Measurements from ENCODE around the gene ZYG11B. TPM values are rescaled to one million over a fixed set of nuclear protein-coding genes. Genes with fewer than 3 reads are reported as not detected.
"Not testable (repeated sequence)": the region's sequence is repeated elsewhere in the genome, so short reads cannot be mapped to it uniquely, and the experiment has no call there.

ZYG11B gene
- total and polyA plus RNA-seq, 3 experiments from 2014 or later: 11.2 to 11.9 (median 11.5) TPM

DNA sequence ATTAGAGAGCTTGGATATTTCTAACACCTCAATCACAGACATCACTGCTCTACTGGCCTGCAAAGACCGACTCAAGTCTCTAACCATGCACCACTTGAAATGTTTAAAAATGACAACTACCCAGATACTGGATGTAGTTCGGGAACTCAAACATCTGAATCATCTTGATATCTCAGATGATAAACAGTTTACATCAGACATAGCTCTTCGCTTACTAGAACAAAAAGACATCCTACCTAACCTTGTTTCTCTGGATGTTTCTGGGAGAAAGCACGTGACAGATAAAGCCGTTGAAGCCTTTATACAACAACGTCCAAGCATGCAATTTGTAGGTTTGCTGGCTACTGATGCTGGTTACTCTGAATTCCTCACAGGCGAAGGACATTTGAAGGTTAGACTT, 45.1 kb downstream of the ZYG11B start:
- Histone ChIP-seq H3K4me1 (ENCODE audit: insufficient read depth, low read length) (no peaks in the 10 kb centered on the region), H3K4me3 (ENCODE audit: low read length) (no peak overlapping the region), H3K27me3 (ENCODE audit: insufficient read depth, low read length, poor library complexity, severe bottlenecking) (no peaks in the 10 kb centered on the region), H3K9me3 (ENCODE audit: low read length) (no peaks in the 10 kb centered on the region), H3K27ac (ENCODE audit: low read depth, low read length) (no peak overlapping the region), H3K36me3 (ENCODE audit: insufficient read depth, low read length) (no peaks in the 10 kb centered on the region)
- CTCF ChIA-PET: no interaction called here
- no peak for DNase-seq
- Mint-ChIP-seq H3K36me3 (peaks cover 19 to 36% (median 26%) of the 10 kb centered on the region in 3 donors), H3K9me3 (no peaks in the 10 kb centered on the region), H3K4me1 (peaks cover 2 to 18% (median 17%) of the 10 kb centered on the region in 3 donors), H3K27ac (no peak overlapping the region), H3K4me3 (no peak overlapping the region), H3K27me3 (no peaks in the 10 kb centered on the region)
- POLR2A ChIA-PET: no interaction called here

DNA sequence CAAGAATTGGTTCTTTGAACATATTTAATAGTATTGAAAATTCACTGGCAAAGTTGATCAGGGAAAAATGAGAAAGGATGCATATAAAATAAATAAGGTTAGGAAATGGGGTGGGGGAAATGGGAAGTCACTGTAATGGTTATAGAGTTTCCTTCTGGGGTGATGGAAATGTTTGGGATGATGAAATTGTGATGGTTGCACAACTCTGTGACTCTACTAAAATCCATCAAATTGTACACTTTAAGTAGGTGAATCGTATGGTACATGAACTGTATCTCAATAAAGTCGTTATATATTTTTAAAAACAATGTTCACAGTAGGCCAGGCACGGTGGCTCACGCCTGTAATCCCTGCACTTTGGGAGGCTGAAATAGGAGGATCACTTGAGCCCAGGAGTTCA, 59.9 kb downstream of the ZYG11B start:
- H3K27ac Mint-ChIP-seq: peak overlapping the region in 1 of 8 donors; percentile 38

DNA sequence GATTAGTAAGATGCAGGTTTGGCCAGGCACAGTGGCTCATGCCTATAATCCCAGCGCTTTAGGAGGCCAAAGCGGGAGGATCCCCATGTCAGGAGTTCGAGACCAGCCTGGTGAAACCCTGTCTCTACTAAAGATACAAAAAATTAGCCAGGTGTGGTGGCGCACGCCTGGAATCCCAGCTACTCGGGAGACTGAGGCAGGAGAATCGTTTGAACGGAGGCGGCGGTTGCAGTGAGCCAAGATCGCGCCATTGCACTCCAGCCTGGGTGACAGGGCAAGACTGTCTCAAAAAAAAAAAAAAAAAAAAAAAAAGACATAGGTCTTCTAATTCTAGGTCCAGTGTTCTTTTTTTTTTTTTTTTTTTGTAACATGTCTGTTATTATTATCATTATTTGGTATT, 64.2 kb downstream of the ZYG11B start:
- H3K9me3 ChIP-seq (ENCODE audit: low read length); H3K27me3 ChIP-seq (ENCODE audit: insufficient read depth, low read length, poor library complexity, severe bottlenecking); H3K9me3 Mint-ChIP-seq; H3K27ac Mint-ChIP-seq; H3K4me1 ChIP-seq (ENCODE audit: insufficient read depth, low read length); H3K4me3 ChIP-seq (ENCODE audit: low read length); H3K4me1 Mint-ChIP-seq; H3K27ac ChIP-seq (ENCODE audit: low read depth, low read length); H3K4me3 Mint-ChIP-seq; CTCF ChIA-PET; DNase-seq; H3K27me3 Mint-ChIP-seq: not testable (repeated sequence)
- POLR2A ChIA-PET: interaction anchor here (0.6 kb wide), 2 partner anchors 29 to 189 kb away, joined by 3 to 6 read pairs; no protein-coding TSS in a partner anchor
- peaks cover 4 to 68% (median 21%) of the 10 kb centered on the region in 3 donors for H3K36me3 Mint-ChIP-seq
- peaks cover 13% of the 10 kb centered on the region for H3K36me3 ChIP-seq (ENCODE audit: insufficient read depth, low read length)

More for the DNA sequence above, 59.9 kb downstream of the ZYG11B start:
- peaks cover 13% of the 10 kb centered on the region for H3K36me3 ChIP-seq (ENCODE audit: insufficient read depth, low read length)
- H3K4me1 ChIP-seq (ENCODE audit: insufficient read depth, low read length): no peaks in the 10 kb centered on the region
- H3K4me1 Mint-ChIP-seq: peaks cover 0 to 1% (median 0%) of the 10 kb centered on the region in 3 donors
- H3K4me3 ChIP-seq (ENCODE audit: low read length): no peak overlapping the region
- no peak overlapping the region for H3K27ac ChIP-seq (ENCODE audit: low read depth, low read length)
- no peak overlapping the region for H3K4me3 Mint-ChIP-seq
- H3K9me3 Mint-ChIP-seq: no peaks in the 10 kb centered on the region
- no peak for DNase-seq
- ChIA-PET POLR2A (no interaction called here), CTCF (no interaction called here)
- no peaks in the 10 kb centered on the region for H3K9me3 ChIP-seq (ENCODE audit: low read length)
- H3K27me3 ChIP-seq (ENCODE audit: insufficient read depth, low read length, poor library complexity, severe bottlenecking): no peaks in the 10 kb centered on the region
- H3K36me3 Mint-ChIP-seq: peaks cover 7 to 67% (median 28%) of the 10 kb centered on the region in 3 donors
- H3K27me3 Mint-ChIP-seq: no peaks in the 10 kb centered on the region

DNA sequence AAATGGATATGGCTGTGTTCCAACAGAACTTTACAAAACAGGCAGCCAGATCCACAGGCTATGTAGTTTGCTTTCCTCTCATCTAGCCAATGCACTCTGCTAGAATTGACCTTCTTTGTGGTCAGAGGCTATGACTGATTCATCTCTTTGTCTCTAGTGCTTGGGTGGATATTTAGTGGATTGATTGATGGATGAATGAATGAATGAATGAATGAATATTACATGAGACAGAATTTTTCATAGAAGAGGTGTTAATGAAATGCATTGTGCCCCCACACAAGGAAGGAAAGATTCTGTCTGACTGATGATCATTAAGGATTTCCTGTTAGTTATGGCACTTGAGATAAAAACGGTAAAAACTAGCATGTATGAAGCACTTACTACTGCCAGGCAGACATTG, 65.8 kb downstream of the ZYG11B start:
- Mint-ChIP-seq H3K27ac (peak overlapping the region in 1 of 8 donors; percentile 32), H3K27me3 (no peaks in the 10 kb centered on the region), H3K4me1 (peaks cover 0 to 1% (median 0%) of the 10 kb centered on the region in 3 donors), H3K36me3 (peaks cover 0 to 65% (median 16%) of the 10 kb centered on the region in 3 donors), H3K9me3 (no peaks in the 10 kb centered on the region), H3K4me3 (no peak overlapping the region)
- no peak for DNase-seq
- Histone ChIP-seq H3K9me3 (ENCODE audit: low read length) (no peaks in the 10 kb centered on the region), H3K4me1 (ENCODE audit: insufficient read depth, low read length) (no peaks in the 10 kb centered on the region), H3K27ac (ENCODE audit: low read depth, low read length) (no peak overlapping the region), H3K36me3 (ENCODE audit: insufficient read depth, low read length) (peaks cover 14% of the 10 kb centered on the region), H3K27me3 (ENCODE audit: insufficient read depth, low read length, poor library complexity, severe bottlenecking) (no peaks in the 10 kb centered on the region), H3K4me3 (ENCODE audit: low read length) (no peak overlapping the region)
- POLR2A ChIA-PET: no interaction called here
- CTCF ChIA-PET: no interaction called here

DNA sequence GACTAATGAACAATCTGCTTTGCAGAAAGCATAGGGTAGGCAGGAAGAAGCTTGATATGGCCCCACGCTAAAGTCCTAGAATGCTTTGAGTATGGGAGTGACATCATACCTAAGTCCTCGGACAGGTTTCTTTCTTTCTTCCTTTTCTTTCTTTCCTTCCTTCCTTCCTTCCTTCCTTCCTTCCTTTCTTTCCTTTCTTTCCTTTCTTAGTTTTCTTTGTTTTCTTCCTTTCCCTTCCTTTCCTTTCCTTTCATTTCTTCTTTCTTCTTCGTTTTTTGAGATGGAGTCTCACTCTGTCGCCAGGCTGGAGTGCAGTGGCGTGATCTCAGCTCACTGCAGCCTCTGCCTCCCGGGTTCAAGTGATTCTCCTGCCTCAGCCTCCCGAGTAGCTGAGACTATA, 67.5 kb downstream of the ZYG11B start:
- H3K4me1 ChIP-seq (ENCODE audit: insufficient read depth, low read length); POLR2A ChIA-PET; DNase-seq; H3K9me3 ChIP-seq (ENCODE audit: low read length); H3K4me3 Mint-ChIP-seq; H3K4me3 ChIP-seq (ENCODE audit: low read length); H3K27me3 Mint-ChIP-seq; CTCF ChIA-PET; H3K4me1 Mint-ChIP-seq; H3K27ac ChIP-seq (ENCODE audit: low read depth, low read length); H3K27me3 ChIP-seq (ENCODE audit: insufficient read depth, low read length, poor library complexity, severe bottlenecking); H3K9me3 Mint-ChIP-seq: not testable (repeated sequence)
- H3K36me3 ChIP-seq (ENCODE audit: insufficient read depth, low read length): peaks cover 14% of the 10 kb centered on the region
- Mint-ChIP-seq H3K27ac (peak overlapping the region in 2 of 8 donors; percentile 88 to 94), H3K36me3 (peaks cover 0 to 53% (median 14%) of the 10 kb centered on the region in 3 donors)

DNA sequence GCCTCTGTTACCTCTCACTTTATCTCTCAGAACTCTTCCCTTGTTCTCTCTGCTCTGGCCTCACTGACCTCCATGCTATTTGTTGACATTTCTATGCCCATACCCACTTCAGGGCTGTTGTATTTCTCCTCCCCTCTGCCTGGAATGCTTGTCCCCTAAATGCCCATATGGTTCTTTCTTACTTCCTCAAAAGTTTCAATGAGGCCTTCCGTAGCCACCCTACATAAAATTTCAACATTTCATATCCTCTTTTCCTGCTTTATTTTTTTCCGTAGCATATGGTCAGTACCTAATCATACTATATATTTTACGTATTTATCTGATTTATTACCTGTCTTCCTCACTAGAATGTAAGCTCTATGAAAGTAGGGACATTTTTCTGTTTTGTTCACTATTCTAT, 69.2 kb downstream of the ZYG11B start:
- POLR2A ChIA-PET: no interaction called here
- CTCF ChIA-PET: no interaction called here
- no peak for DNase-seq

DNA sequence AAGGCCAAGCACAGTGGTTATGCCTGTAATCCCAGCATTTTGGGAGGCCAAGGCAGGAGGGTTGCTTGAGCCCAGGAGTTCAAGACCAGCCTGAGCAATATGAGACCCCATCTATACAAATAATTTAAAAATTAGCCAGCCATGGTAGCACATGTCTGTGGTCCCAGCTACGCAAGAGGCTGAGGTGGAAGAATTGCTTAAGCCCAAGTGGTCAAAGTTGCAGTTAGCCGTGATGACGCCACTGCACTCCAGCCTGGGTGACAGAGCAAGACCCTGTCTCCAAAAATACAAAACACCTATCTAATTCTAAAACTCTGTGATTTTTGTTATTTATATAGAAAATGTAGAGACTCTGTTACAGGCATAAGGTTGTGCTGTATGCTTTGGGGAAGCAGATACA, 72.1 kb downstream of the ZYG11B start:
- H3K9me3 Mint-ChIP-seq: no peaks in the 10 kb centered on the region
- Histone ChIP-seq H3K4me3 (ENCODE audit: low read length) (no peak overlapping the region), H3K36me3 (ENCODE audit: insufficient read depth, low read length) (peaks cover 10% of the 10 kb centered on the region), H3K27ac (ENCODE audit: low read depth, low read length) (no peak overlapping the region), H3K4me1 (ENCODE audit: insufficient read depth, low read length) (no peaks in the 10 kb centered on the region), H3K27me3 (ENCODE audit: insufficient read depth, low read length, poor library complexity, severe bottlenecking) (no peaks in the 10 kb centered on the region), H3K9me3 (ENCODE audit: low read length) (no peaks in the 10 kb centered on the region)
- no peak overlapping the region for H3K27ac Mint-ChIP-seq
- H3K36me3 Mint-ChIP-seq: peaks cover 0 to 39% (median 6%) of the 10 kb centered on the region in 3 donors
- DNase-seq: no peak
- H3K4me3 Mint-ChIP-seq: no peak overlapping the region
- H3K27me3 Mint-ChIP-seq: no peaks in the 10 kb centered on the region
- POLR2A ChIA-PET: no interaction called here
- H3K4me1 Mint-ChIP-seq: no peaks in the 10 kb centered on the region
- CTCF ChIA-PET: no interaction called here

More for the DNA sequence above, 69.2 kb downstream of the ZYG11B start:
- Mint-ChIP-seq H3K27me3 (no peaks in the 10 kb centered on the region), H3K4me3 (no peak overlapping the region), H3K9me3 (no peaks in the 10 kb centered on the region), H3K4me1 (no peaks in the 10 kb centered on the region), H3K36me3 (peaks cover 0 to 42% (median 11%) of the 10 kb centered on the region in 3 donors), H3K27ac (peak overlapping the region in 1 of 8 donors; percentile 29)
- H3K9me3 ChIP-seq (ENCODE audit: low read length): no peaks in the 10 kb centered on the region
- H3K36me3 ChIP-seq (ENCODE audit: insufficient read depth, low read length): peaks cover 14% of the 10 kb centered on the region
- H3K27me3 ChIP-seq (ENCODE audit: insufficient read depth, low read length, poor library complexity, severe bottlenecking): no peaks in the 10 kb centered on the region
- H3K4me1 ChIP-seq (ENCODE audit: insufficient read depth, low read length): no peaks in the 10 kb centered on the region
- H3K4me3 ChIP-seq (ENCODE audit: low read length): no peak overlapping the region
- no peak overlapping the region for H3K27ac ChIP-seq (ENCODE audit: low read depth, low read length)

DNA sequence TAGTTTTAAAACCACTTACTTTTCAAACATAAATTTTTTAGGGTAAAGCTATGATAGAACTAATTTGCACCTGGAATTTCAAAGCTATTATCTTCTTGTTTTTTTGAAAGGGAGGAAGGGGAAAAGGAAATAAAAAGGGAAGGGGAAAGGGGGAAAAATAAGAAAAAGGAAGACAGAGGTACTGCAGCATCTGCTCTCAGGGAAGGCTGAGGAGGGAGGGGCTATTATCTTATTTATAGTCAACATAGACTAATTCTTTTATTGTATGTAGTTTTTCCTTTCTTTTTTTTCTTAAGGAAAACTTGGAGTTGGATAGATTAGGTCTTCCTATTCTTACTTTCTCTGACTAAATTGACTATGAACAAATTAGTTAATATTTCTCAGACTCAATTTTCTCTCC, 74.8 kb downstream of the ZYG11B start:
- POLR2A ChIA-PET: no interaction called here
- no peaks in the 10 kb centered on the region for H3K9me3 Mint-ChIP-seq
- CTCF ChIA-PET: no interaction called here

DNA sequence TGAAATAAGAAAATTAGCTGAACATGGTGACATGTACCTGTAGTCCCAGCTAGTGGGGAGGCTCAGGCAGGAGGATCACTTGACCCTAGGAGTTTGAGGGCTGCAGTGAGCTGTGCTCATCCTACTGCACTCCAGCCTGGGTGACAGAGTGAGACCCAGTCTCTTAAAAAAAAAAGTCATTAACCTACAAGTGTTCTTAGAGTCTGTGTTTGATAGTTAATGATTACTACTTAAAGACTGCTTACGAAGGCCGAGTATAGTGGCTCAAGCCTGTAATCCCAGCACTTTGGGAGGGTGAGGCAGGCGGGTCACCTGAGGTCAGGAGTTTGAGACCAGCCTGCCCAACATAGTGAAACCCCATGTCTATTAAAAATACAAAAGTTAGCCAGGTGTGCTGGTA, 77.8 kb downstream of the ZYG11B start:
- Mint-ChIP-seq H3K36me3 (peaks cover 0 to 28% (median 5%) of the 10 kb centered on the region in 3 donors), H3K27ac (peak overlapping the region in 1 of 8 donors; percentile 6)
- H3K4me1 Mint-ChIP-seq; H3K36me3 ChIP-seq (ENCODE audit: insufficient read depth, low read length); H3K4me3 ChIP-seq (ENCODE audit: low read length); H3K9me3 ChIP-seq (ENCODE audit: low read length); CTCF ChIA-PET; H3K4me1 ChIP-seq (ENCODE audit: insufficient read depth, low read length); H3K27me3 ChIP-seq (ENCODE audit: insufficient read depth, low read length, poor library complexity, severe bottlenecking); H3K9me3 Mint-ChIP-seq; H3K4me3 Mint-ChIP-seq; H3K27ac ChIP-seq (ENCODE audit: low read depth, low read length); H3K27me3 Mint-ChIP-seq; DNase-seq; POLR2A ChIA-PET: not testable (repeated sequence)

More for the DNA sequence above, 74.8 kb downstream of the ZYG11B start:
- Histone ChIP-seq H3K9me3 (ENCODE audit: low read length) (no peaks in the 10 kb centered on the region), H3K4me1 (ENCODE audit: insufficient read depth, low read length) (no peaks in the 10 kb centered on the region), H3K4me3 (ENCODE audit: low read length) (no peak overlapping the region), H3K27me3 (ENCODE audit: insufficient read depth, low read length, poor library complexity, severe bottlenecking) (no peaks in the 10 kb centered on the region), H3K27ac (ENCODE audit: low read depth, low read length) (no peak overlapping the region), H3K36me3 (ENCODE audit: insufficient read depth, low read length) (peaks cover 5% of the 10 kb centered on the region)
- Mint-ChIP-seq H3K4me3 (no peak overlapping the region), H3K4me1 (no peaks in the 10 kb centered on the region), H3K27ac (peak overlapping the region in 3 of 8 donors; percentile 15 to 75 (median 40)), H3K27me3 (no peaks in the 10 kb centered on the region), H3K36me3 (peaks cover 0 to 32% (median 5%) of the 10 kb centered on the region in 3 donors)
- no peak for DNase-seq

All from CD8-positive, alpha-beta memory T cell (primary cell).